Stomach smooth muscle (tissue), 2 donors: ENCODE data around the gene NLRP6.

ENCODE experiments used
- H3K27ac ChIP-seq: one replicate; pipeline ENCODE4 v1.7.0; 2013; ENCODE audit warnings: mild to moderate bottlenecking, low read length, inconsistent platforms
- H3K27me3 ChIP-seq, 2 donors: one replicate each; pipeline ENCODE4 v1.7.0; 2013; ENCODE audit warnings: low read length in 2 of 2; ENCODE audit not compliant: insufficient read depth in 2 of 2, control insufficient read depth in 1 of 2
- H3K36me3 ChIP-seq, 2 donors: one replicate each; pipeline ENCODE4 v1.7.0; 2013; ENCODE audit warnings: low read length in 2 of 2; ENCODE audit not compliant: control insufficient read depth in 2 of 2, insufficient read depth in 2 of 2
- H3K4me1 ChIP-seq: one replicate; pipeline ENCODE4 v1.7.0; 2013; ENCODE audit warnings: low read length; ENCODE audit not compliant: control insufficient read depth, insufficient read depth
- H3K4me3 ChIP-seq, 2 donors: one replicate each; pipeline ENCODE4 v1.7.0; 2013; ENCODE audit warnings: low read length in 2 of 2
- H3K9ac ChIP-seq, 2 donors: one replicate each; pipeline ENCODE4 v1.7.0; 2013; ENCODE audit warnings: low read length in 2 of 2, mild to moderate bottlenecking in 1 of 2
- H3K9me3 ChIP-seq, 2 donors: one replicate each; pipeline ENCODE4 v1.7.0; 2013; ENCODE audit warnings: low read length in 2 of 2; ENCODE audit not compliant: control insufficient read depth in 2 of 2
- donor health status: healthy.
- donor health status: Pancreatic carcinoma.

Gene NLRP6

DNA sequence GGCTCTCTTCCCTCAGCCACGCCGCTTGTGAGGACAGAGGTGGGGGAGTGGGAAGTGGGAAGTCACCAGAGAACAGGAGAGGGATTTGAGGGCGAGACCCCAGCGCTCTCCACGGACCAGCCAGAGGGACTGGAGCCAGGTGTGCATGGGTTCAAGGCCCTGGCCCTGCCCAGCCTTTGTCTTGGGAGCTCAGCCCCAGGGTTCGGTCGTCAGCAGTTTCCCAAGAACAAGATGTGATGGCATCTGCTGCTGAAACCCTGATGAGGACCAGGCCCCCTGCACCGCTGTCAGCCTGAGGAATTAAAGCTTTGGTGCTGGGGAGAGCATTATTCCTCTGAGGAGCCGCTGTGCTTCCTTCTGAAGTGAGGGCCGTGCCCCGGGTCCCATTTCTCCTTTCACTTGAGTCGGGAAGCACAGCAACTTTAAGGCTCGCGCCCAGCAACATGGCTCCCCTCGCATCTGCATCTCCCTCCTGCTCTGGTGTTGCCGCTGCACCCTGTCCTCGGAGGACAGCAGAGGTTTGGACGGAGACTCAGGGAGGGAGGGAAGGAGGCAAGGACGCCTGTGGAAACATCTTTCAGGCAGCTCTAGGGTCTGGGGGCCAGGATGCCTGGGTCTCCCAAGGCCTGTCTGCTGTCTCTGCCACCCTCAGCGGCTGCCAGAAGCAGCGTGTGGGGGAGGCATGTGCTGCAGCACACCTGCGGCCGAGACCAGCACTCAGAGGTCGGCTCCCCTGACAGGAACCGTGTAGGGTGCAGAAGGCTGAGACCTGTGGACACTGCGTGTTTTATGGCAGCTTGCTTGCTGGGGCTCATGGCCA, 17.4 kb downstream of the NLRP6 start:
- Histone ChIP-seq H3K4me3 (no peak overlapping the region), H3K27ac (no peak overlapping the region), H3K9ac (no peak overlapping the region), H3K4me1 (peaks cover 7% of the 10 kb centered on the region), H3K9me3 (no peaks in the 10 kb centered on the region), H3K36me3 (no peaks in the 10 kb centered on the region), H3K27me3 (peaks cover 14 to 19% of the 10 kb centered on the region in 2 donors)

- no peak overlapping the region for H3K4me3 ChIP-seq
- no peaks in the 10 kb centered on the region for H3K36me3 ChIP-seq
- peaks cover 7% of the 10 kb centered on the region for H3K4me1 ChIP-seq
- no peaks in the 10 kb centered on the region for H3K9me3 ChIP-seq
- peaks cover 14 to 19% of the 10 kb centered on the region in 2 donors for H3K27me3 ChIP-seq
- H3K27ac ChIP-seq: no peak overlapping the region
- no peak overlapping the region for H3K9ac ChIP-seq
Observed at GRCh38 chr11:296171-297050, 18.2 kb downstream of the NLRP6 start.

DNA sequence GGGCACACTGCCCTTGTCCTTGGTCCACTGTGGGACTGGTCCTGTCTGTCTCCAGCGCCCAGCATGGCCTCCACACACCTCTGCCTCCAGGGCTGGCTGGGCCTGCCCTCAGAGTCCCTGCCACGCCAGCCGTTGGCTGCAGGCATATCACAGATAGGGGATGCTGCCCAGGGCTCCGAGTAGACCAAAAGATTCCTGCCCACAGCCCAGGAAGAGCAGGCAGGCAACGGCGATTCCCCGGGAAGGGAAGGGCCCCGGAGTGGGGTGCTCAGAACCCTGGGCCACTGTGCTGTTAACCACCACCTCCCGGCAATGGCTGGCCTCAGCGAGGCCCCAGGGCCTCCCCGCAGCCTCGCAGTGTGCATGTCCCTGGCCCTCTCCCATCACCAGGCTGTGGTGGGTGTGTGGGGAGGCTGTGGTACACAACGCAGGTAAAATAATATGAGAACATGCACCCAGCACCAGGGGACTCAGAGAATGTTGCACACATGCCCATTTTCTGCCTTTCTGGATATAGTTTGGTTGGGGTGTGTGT, 18.9 kb downstream of the NLRP6 start:
- H3K36me3 ChIP-seq: no peaks in the 10 kb centered on the region
- peaks cover 7% of the 10 kb centered on the region for H3K4me1 ChIP-seq
- no peak overlapping the region for H3K4me3 ChIP-seq
- H3K9me3 ChIP-seq: no peaks in the 10 kb centered on the region
- H3K27me3 ChIP-seq: peaks cover 14 to 19% of the 10 kb centered on the region in 2 donors
- no peak overlapping the region for H3K9ac ChIP-seq
- no peak overlapping the region for H3K27ac ChIP-seq

GRCh38 chr11:297586-298405, 19.6 kb downstream of the NLRP6 start:
- Histone ChIP-seq H3K27ac (no peak overlapping the region), H3K27me3 (peaks cover 14 to 19% of the 10 kb centered on the region in 2 donors), H3K4me1 (peaks cover 7% of the 10 kb centered on the region)

GRCh38 chr11:298406-299065, 20.3 kb downstream of the NLRP6 start:
- Histone ChIP-seq H3K36me3 (no peaks in the 10 kb centered on the region), H3K4me3 (no peak overlapping the region), H3K9ac (no peak overlapping the region), H3K4me1 (peaks cover 7% of the 10 kb centered on the region), H3K9me3 (no peaks in the 10 kb centered on the region), H3K27me3 (peaks cover 14 to 19% of the 10 kb centered on the region in 2 donors), H3K27ac (no peak overlapping the region)

More at GRCh38 chr11:297586-298405, 19.6 kb downstream of the NLRP6 start:
- Histone ChIP-seq H3K36me3 (no peaks in the 10 kb centered on the region), H3K9me3 (no peaks in the 10 kb centered on the region), H3K4me3 (no peak overlapping the region), H3K9ac (no peak overlapping the region)

- Histone ChIP-seq H3K27me3 (peaks cover 14 to 19% of the 10 kb centered on the region in 2 donors), H3K9ac (no peak within 1 kb of the TSS), H3K9me3 (no peaks in the 10 kb centered on the region), H3K27ac (no peak within 1 kb of the TSS), H3K4me3 (no peak within 1 kb of the TSS), H3K36me3 (no peaks in the 10 kb centered on the region), H3K4me1 (peaks cover 7% of the 10 kb centered on the region)
Observed at GRCh38 chr11:299081-299891, 21.1 kb downstream of the NLRP6 start, which contains the start of gene IFITM5. Gene IFITM5 (minus strand): TSS chr11:299526. CDS start chr11:299490, 36 bp downstream.

GRCh38 chr11:299951-300735, 21.9 kb downstream of the NLRP6 start:
- Histone ChIP-seq H3K36me3 (no peaks in the 10 kb centered on the region), H3K27ac (no peak overlapping the region), H3K9ac (no peak overlapping the region), H3K9me3 (no peaks in the 10 kb centered on the region), H3K27me3 (peaks cover 14 to 19% of the 10 kb centered on the region in 2 donors), H3K4me3 (no peak overlapping the region), H3K4me1 (peaks cover 7% of the 10 kb centered on the region)

- no peaks in the 10 kb centered on the region for H3K9me3 ChIP-seq
- no peak overlapping the region for H3K27ac ChIP-seq
- peaks cover 20% of the 10 kb centered on the region for H3K4me1 ChIP-seq
- peaks cover 8% of the 10 kb centered on the region in 2 donors for H3K27me3 ChIP-seq
- no peaks in the 10 kb centered on the region for H3K36me3 ChIP-seq
- H3K9ac ChIP-seq: no peak overlapping the region
- no peak overlapping the region for H3K4me3 ChIP-seq
Observed at GRCh38 chr11:303363-303762, 25.2 kb downstream of the NLRP6 start.

GRCh38 chr11:304061-304506, 25.9 kb downstream of the NLRP6 start:
- H3K27me3 ChIP-seq: peaks cover 8% of the 10 kb centered on the region in 2 donors
- no peak overlapping the region for H3K4me3 ChIP-seq
- H3K27ac ChIP-seq: no peak overlapping the region
- no peaks in the 10 kb centered on the region for H3K36me3 ChIP-seq
- H3K9me3 ChIP-seq: no peaks in the 10 kb centered on the region
- no peak overlapping the region for H3K9ac ChIP-seq
- peaks cover 20% of the 10 kb centered on the region for H3K4me1 ChIP-seq
